GM23338 (cell line): ENCODE data around the gene DGCR8.

Experiments used
- ETS1 ChIP-seq: IDR thresholded peaks from 2 replicates; pipeline ENCODE4 v1.6.1; 2016; ENCODE audit warnings: antibody characterized with exemption
- EZH2 ChIP-seq: fragments of 200-600 bp; sonication (generic); IDR thresholded peaks from one replicate; pipeline ENCODE4 v1.8.0; 2017; ENCODE audit warnings: antibody characterized with exemption, mild to moderate bottlenecking, low read depth; ENCODE audit not compliant: unreplicated experiment
- TF ChIP-seq, protein P1 (sequence below), 2 experiments: fragments of 200-600 bp in 1 of 2; sonication (generic) in 1 of 2; conservative IDR thresholded peaks; 2 replicates each; pipeline versions ENCODE4 v1.5.1 to v1.6.1; 2016 to 2017; ENCODE audit warnings: antibody characterized with exemption in 2 of 2, low read depth in 2 of 2, mild to moderate bottlenecking in 2 of 2, moderate library complexity in 1 of 2

- TF ChIP-seq, protein P1, sequence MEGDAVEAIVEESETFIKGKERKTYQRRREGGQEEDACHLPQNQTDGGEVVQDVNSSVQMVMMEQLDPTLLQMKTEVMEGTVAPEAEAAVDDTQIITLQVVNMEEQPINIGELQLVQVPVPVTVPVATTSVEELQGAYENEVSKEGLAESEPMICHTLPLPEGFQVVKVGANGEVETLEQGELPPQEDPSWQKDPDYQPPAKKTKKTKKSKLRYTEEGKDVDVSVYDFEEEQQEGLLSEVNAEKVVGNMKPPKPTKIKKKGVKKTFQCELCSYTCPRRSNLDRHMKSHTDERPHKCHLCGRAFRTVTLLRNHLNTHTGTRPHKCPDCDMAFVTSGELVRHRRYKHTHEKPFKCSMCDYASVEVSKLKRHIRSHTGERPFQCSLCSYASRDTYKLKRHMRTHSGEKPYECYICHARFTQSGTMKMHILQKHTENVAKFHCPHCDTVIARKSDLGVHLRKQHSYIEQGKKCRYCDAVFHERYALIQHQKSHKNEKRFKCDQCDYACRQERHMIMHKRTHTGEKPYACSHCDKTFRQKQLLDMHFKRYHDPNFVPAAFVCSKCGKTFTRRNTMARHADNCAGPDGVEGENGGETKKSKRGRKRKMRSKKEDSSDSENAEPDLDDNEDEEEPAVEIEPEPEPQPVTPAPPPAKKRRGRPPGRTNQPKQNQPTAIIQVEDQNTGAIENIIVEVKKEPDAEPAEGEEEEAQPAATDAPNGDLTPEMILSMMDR (conservative IDR thresholded peaks at IDR 0.05; ENCODE audit: low read depth in 2 of 2) = no peak
- TF ChIP-seq ETS1 (no peak), EZH2 (no peak)
Observed at GRCh38 chr22:20057596-20058268, 22.3 kb upstream of the DGCR8 start.
